Osteoblast (primary cell): ENCODE measurements around the gene DESI1. TPM values are rescaled to one million over a fixed set of nuclear protein-coding genes. Genes with fewer than 3 reads are reported as not detected.

Source experiments
- DNase-seq: peaks from one replicate; pipeline ENCODE4 v3.0.0; 2011; ENCODE audit warnings: low spot score, mixed read lengths; ENCODE audit not compliant: insufficient read length; ENCODE audit errors: missing footprints
- H2AFZ ChIP-seq: 2 replicates; pipeline ENCODE4 v1.6.0; 2011; ENCODE audit warnings: mild to moderate bottlenecking, low read length
- H3K27ac ChIP-seq: 2 replicates; pipeline ENCODE4 v1.5.1; 2011; ENCODE audit warnings: mild to moderate bottlenecking, low read depth, low read length, moderate library complexity
- H3K27me3 ChIP-seq: 2 replicates; pipeline ENCODE4 v1.6.0; 2012; ENCODE audit warnings: mild to moderate bottlenecking, control low read depth, inconsistent platforms, low read length, moderate library complexity; ENCODE audit not compliant: insufficient read depth
- H3K36me3 ChIP-seq: 2 replicates; pipeline ENCODE4 v1.5.1; 2011; ENCODE audit warnings: mild to moderate bottlenecking, low read length, control low read depth, moderate library complexity; ENCODE audit not compliant: insufficient read depth
- H3K4me1 ChIP-seq: 2 replicates; pipeline ENCODE4 v1.5.1; 2011; ENCODE audit warnings: mild to moderate bottlenecking, low read length, control low read depth, moderate library complexity; ENCODE audit not compliant: insufficient read depth
- H3K4me2 ChIP-seq: 2 replicates; pipeline ENCODE4 v1.6.0; 2011; ENCODE audit warnings: mild to moderate bottlenecking, low read length; ENCODE audit not compliant: insufficient read depth
- H3K4me3 ChIP-seq: fragments of 200-600 bp; sonication (generic); 3 replicates; pipeline ENCODE4 v1.5.1; 2012; ENCODE audit warnings: mild to moderate bottlenecking, low read length, inconsistent platforms; ENCODE audit not compliant: insufficient read depth
- H3K79me2 ChIP-seq: 2 replicates; pipeline ENCODE4 v1.6.0; 2012; ENCODE audit warnings: mild to moderate bottlenecking, low read length, control low read depth, inconsistent platforms; ENCODE audit not compliant: insufficient read depth
- H3K9me3 ChIP-seq: 2 replicates; pipeline ENCODE4 v1.5.1; 2011; ENCODE audit warnings: low read depth, low read length, control low read depth
- H4K20me1 ChIP-seq: 2 replicates; pipeline ENCODE4 v1.6.0; 2012; ENCODE audit warnings: mild to moderate bottlenecking, low read length, control low read depth; ENCODE audit not compliant: insufficient read depth
- CTCF ChIP-seq: IDR thresholded peaks from 2 replicates; pipeline ENCODE4 v1.5.1; 2011; ENCODE audit warnings: mild to moderate bottlenecking, low read depth, low read length, moderate library complexity; ENCODE audit errors: extremely low read depth
- total RNA-seq: library from RNA; depleted of rRNA; stranded (reverse); fragments of >200 nt; gene quantifications from 2 replicates; pipeline ENCODE4 v1.2.3, GENCODE V29; 2012

DESI1 gene
- total RNA-seq, 1 donor = 16.3 TPM

- Histone ChIP-seq H3K27ac (peak overlapping the region; percentile 99), H4K20me1 (peaks cover 9% of the 10 kb centered on the region), H3K4me2 (peak overlapping the region; percentile 85), H3K79me2 (peaks cover 78% of the 10 kb centered on the region), H3K4me3 (peak overlapping the region; percentile 99), H3K9me3 (no peaks in the 10 kb centered on the region), H3K36me3 (peaks cover 31% of the 10 kb centered on the region), H2AFZ (peak overlapping the region; percentile 98), H3K27me3 (no peaks in the 10 kb centered on the region), H3K4me1 (peaks cover 19% of the 10 kb centered on the region)
- no peak for TF ChIP-seq CTCF
- no peak for DNase-seq
These were observed 1.0 kb upstream of the DESI1 start for GRCh38 chr22:41621911-41622179.

GRCh38 chr22:41621099-41621910 lies 462 bp upstream of the DESI1 start, which contains the start of gene XRCC6:
Gene XRCC6 (plus strand): TSS chr22:41621295. CDS start chr22:41622005, 710 bp downstream.
- Histone ChIP-seq H3K9me3 (no peaks in the 10 kb centered on the region), H2AFZ (peak within 1 kb of the TSS; percentile 98), H3K4me1 (peaks cover 19% of the 10 kb centered on the region), H3K27ac (peak within 1 kb of the TSS; percentile 99), H3K4me3 (peak within 1 kb of the TSS; percentile 99), H3K27me3 (no peaks in the 10 kb centered on the region), H3K4me2 (peak within 1 kb of the TSS; percentile 85), H4K20me1 (peaks cover 15% of the 10 kb centered on the region), H3K79me2 (peaks cover 80% of the 10 kb centered on the region), H3K36me3 (peaks cover 25% of the 10 kb centered on the region)
- TF ChIP-seq CTCF = no peak
- DNase-seq = peak; percentile 99

- peak; percentile 74 for DNase-seq
These were observed 759 bp downstream of the DESI1 start for GRCh38 chr22:41619979-41620588.

More at GRCh38 chr22:41619979-41620588, 759 bp downstream of the DESI1 start:
- Histone ChIP-seq H3K4me3 (peak overlapping the region; percentile 99), H3K4me2 (peak overlapping the region; percentile 85), H2AFZ (peak overlapping the region; percentile 78), H4K20me1 (peaks cover 18% of the 10 kb centered on the region), H3K4me1 (peaks cover 19% of the 10 kb centered on the region), H3K9me3 (no peaks in the 10 kb centered on the region), H3K27ac (peak overlapping the region; percentile 99), H3K36me3 (peaks cover 16% of the 10 kb centered on the region), H3K27me3 (no peaks in the 10 kb centered on the region), H3K79me2 (peaks cover 80% of the 10 kb centered on the region)
- TF ChIP-seq CTCF = no peak
